Measurements from ENCODE around the gene LRRC7. TPM values are rescaled to one million over a fixed set of nuclear protein-coding genes. Genes with fewer than 3 reads are reported as not detected.

The LRRC7 gene
- total RNA-seq, 1 donor: 0.09 TPM

- H3K4me3 ChIP-seq (ENCODE audit: low read depth, low read length): no peak overlapping the region
- DNase-seq (ENCODE audit: low read depth): no peak
- no peak for TF ChIP-seq CTCF (IDR thresholded peaks at IDR 0.05; ENCODE audit: insufficient read depth, low read length)
Measured at GRCh38 chr1:69671363-69672010, 103.8 kb downstream of the LRRC7 start.

DNA sequence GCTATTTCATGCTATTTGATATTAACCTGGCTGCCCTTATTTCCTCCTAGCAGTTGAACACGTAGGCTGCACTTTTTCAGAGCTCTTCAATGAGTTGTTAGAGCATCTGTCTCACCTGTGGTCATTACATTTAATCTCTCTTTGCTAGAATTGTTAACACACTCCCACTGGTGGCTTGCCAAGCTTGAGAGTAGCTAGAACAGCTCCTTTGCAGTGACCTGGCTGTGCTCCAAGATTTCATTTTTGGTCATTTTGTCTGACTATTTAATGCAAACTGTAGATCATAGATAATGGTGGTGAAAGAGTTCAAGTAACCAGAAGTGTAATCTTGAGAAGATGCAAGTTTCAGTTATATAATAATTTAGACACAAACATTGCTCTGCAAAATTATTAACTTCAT, 105.6 kb downstream of the LRRC7 start:
- TF ChIP-seq CTCF (IDR thresholded peaks at IDR 0.05; ENCODE audit: insufficient read depth, low read length): no peak
- DNase-seq (ENCODE audit: low read depth): no peak
- H3K4me3 ChIP-seq (ENCODE audit: low read depth, low read length): no peak overlapping the region

GRCh38 chr1:69679965-69680364, 112.2 kb downstream of the LRRC7 start:
- DNase-seq (ENCODE audit: low read depth): no peak
- H3K4me3 ChIP-seq (ENCODE audit: low read depth, low read length): no peak overlapping the region

GRCh38 chr1:69686367-69686984, 118.8 kb downstream of the LRRC7 start:
- no peak overlapping the region for H3K4me3 ChIP-seq (ENCODE audit: low read depth, low read length)
- no peak for TF ChIP-seq CTCF (IDR thresholded peaks at IDR 0.05; ENCODE audit: insufficient read depth, low read length)
- no peak for DNase-seq (ENCODE audit: low read depth)

More at GRCh38 chr1:69679965-69680364, 112.2 kb downstream of the LRRC7 start:
- no peak for TF ChIP-seq CTCF (IDR thresholded peaks at IDR 0.05; ENCODE audit: insufficient read depth, low read length)

GRCh38 chr1:69688193-69688592, 120.5 kb downstream of the LRRC7 start:
- H3K4me3 ChIP-seq (ENCODE audit: low read depth, low read length): no peak overlapping the region
- DNase-seq (ENCODE audit: low read depth): no peak
- no peak for TF ChIP-seq CTCF (IDR thresholded peaks at IDR 0.05; ENCODE audit: insufficient read depth, low read length)

DNA sequence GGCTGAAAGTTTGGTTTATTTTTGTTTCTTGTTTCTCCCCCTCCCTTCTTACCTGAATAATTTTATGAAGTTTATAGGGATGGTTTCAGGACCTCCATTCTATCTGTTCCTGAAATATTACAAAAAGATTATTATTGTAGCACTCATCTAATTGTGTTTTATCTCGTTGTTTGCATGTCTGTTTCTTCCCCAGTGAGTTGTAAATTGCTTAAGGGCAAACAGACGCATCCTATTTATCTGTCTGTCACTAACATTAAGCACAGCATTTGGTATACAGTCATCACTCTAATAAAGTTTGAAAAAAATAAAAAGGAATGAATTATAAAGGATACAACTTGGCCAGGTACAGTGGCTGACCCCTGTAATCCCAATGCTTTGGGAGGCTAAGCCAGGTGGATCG, 123.5 kb downstream of the LRRC7 start:
- TF ChIP-seq CTCF (IDR thresholded peaks at IDR 0.05; ENCODE audit: insufficient read depth, low read length): no peak
- no peak overlapping the region for H3K4me3 ChIP-seq (ENCODE audit: low read depth, low read length)
- DNase-seq (ENCODE audit: low read depth): no peak

Measured in fibroblast of the aortic adventitia (primary cell).